Measurements from ENCODE around the gene SPOCK1. TPM values are rescaled to one million over a fixed set of nuclear protein-coding genes. Genes with fewer than 3 reads are reported as not detected.

The SPOCK1 gene
- total RNA-seq, 1 donor from 2014 or later: 28.6 TPM

DNA sequence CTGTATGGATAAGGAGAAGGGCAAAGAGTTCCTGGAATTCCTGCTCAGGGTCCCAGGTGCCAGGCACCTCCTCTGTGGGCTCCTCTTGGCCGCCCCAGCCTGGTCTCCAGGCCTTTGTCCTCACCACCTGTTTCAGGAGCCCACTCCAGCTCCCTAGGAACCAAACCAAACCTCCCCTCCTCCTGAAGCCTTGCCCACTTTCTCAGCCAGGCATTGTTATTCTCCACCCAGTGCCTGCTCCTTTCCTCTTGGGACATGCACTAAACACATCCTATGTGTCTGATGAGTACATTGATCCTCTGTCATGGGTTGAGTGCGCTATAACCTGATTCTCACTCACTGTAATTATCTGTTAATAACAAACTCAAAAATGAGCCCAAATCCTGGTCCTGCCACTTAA is 189.8 kb downstream of the SPOCK1 start:
- Histone ChIP-seq H3K4me1 (peaks cover 14% of the 10 kb centered on the region), H3K9me3 (replicated peaks) (no peaks in the 10 kb centered on the region), H3K36me3 (no peaks in the 10 kb centered on the region), H3K4me3 (no peak overlapping the region), H3K27me3 (ENCODE audit: low read depth) (no peaks in the 10 kb centered on the region), H3K27ac (replicated peaks) (no peak overlapping the region)
- intact Hi-C loops (cut with micrococcal nuclease): no loop called here
- no peak for DNase-seq
- TF ChIP-seq, protein P1, sequence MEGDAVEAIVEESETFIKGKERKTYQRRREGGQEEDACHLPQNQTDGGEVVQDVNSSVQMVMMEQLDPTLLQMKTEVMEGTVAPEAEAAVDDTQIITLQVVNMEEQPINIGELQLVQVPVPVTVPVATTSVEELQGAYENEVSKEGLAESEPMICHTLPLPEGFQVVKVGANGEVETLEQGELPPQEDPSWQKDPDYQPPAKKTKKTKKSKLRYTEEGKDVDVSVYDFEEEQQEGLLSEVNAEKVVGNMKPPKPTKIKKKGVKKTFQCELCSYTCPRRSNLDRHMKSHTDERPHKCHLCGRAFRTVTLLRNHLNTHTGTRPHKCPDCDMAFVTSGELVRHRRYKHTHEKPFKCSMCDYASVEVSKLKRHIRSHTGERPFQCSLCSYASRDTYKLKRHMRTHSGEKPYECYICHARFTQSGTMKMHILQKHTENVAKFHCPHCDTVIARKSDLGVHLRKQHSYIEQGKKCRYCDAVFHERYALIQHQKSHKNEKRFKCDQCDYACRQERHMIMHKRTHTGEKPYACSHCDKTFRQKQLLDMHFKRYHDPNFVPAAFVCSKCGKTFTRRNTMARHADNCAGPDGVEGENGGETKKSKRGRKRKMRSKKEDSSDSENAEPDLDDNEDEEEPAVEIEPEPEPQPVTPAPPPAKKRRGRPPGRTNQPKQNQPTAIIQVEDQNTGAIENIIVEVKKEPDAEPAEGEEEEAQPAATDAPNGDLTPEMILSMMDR (IDR thresholded peaks at IDR 0.05; ENCODE audit: borderline replicate concordance): no peak

DNA sequence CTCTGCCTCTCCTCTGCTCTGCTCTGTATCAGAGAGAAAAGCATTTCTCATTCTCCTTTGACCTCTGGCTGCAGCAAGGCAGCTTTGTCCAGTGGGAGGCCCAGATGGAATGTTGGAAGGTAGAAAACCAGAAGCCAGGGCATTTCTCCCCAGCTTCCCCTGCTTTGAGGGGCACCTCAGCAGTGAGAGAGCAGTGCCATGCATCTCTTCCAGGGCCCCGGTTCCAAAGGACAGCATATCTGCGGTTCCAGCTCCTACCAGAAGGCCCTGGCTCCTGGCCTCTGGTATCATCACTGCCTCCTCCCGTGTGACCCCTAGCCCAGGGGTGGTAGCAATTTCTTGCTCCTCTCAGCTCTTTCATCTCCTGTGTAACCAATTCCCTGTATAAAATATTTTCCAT is 190.8 kb downstream of the SPOCK1 start:
- no peak overlapping the region for H3K27ac ChIP-seq (replicated peaks)
- TF ChIP-seq, protein P1 (IDR thresholded peaks at IDR 0.05; ENCODE audit: borderline replicate concordance): no peak

DNA sequence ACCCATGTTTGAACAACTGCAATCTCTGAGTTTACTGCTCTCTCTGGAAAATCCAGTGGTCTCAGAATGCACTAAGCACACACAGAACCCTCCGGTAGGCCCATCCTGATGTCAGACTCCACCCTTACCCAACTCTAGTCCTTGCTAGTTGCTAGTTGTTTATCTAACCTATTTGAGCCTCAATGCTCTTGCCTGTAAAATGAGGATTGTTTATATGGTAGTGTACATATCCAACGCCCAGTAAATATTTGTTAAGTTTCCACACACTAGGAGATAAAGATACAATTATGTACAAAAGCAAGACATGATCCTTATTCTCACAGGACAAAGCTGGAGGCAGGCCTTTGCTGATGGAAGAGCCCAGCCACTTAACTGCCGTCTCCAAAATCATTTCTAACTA is 192.2 kb downstream of the SPOCK1 start:
- DNase-seq: no peak
- intact Hi-C loops (cut with micrococcal nuclease): no loop called here
- Histone ChIP-seq H3K4me1 (peaks cover 21% of the 10 kb centered on the region), H3K4me3 (no peak overlapping the region), H3K27ac (replicated peaks) (no peak overlapping the region), H3K27me3 (ENCODE audit: low read depth) (no peaks in the 10 kb centered on the region), H3K36me3 (no peaks in the 10 kb centered on the region), H3K9me3 (replicated peaks) (no peaks in the 10 kb centered on the region)
- TF ChIP-seq, protein P1 (IDR thresholded peaks at IDR 0.05; ENCODE audit: borderline replicate concordance): no peak

More for the DNA sequence above, 190.8 kb downstream of the SPOCK1 start:
- DNase-seq: no peak
- Histone ChIP-seq H3K36me3 (no peaks in the 10 kb centered on the region), H3K4me1 (peaks cover 21% of the 10 kb centered on the region), H3K4me3 (no peak overlapping the region), H3K27me3 (ENCODE audit: low read depth) (no peaks in the 10 kb centered on the region), H3K9me3 (replicated peaks) (no peaks in the 10 kb centered on the region)
- intact Hi-C loops (cut with micrococcal nuclease): no loop called here

DNA sequence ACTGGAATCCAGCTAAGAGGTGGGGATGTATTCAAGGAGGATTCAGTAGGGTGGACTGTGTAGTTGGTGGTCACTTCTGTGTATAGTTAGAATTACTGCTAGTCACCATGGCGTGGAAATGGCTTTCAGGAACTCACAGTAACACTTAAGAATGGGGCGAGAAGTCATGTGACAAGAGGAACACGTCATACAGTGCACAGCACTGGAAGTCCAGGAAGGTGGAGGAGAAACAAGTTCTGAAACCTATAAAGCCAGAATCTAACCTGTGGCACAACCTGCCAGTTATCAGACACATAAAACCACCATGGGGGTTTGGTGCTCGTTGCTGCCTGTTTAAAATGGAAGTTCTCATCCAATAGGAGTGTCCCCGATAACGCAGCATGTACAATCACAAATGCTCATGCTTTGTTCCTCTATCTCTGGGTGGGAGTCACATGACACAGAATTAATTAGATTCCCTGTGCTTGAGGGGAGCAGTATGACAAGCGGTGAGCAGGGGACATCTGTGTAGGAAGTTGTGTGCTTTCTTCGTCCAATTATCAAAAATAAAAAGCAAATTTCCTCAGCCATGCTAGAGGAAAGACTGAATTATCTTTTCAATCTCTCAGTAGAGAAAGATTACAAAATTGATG is 193.0 kb downstream of the SPOCK1 start:
- Histone ChIP-seq H3K4me3 (no peak overlapping the region), H3K27ac (replicated peaks) (no peak overlapping the region), H3K36me3 (no peaks in the 10 kb centered on the region), H3K9me3 (replicated peaks) (no peaks in the 10 kb centered on the region), H3K27me3 (ENCODE audit: low read depth) (peaks cover 3% of the 10 kb centered on the region), H3K4me1 (peaks cover 23% of the 10 kb centered on the region)
- TF ChIP-seq, protein P1 (IDR thresholded peaks at IDR 0.05; ENCODE audit: borderline replicate concordance): no peak
- no peak for DNase-seq
- intact Hi-C loops (cut with micrococcal nuclease): no loop called here

DNA sequence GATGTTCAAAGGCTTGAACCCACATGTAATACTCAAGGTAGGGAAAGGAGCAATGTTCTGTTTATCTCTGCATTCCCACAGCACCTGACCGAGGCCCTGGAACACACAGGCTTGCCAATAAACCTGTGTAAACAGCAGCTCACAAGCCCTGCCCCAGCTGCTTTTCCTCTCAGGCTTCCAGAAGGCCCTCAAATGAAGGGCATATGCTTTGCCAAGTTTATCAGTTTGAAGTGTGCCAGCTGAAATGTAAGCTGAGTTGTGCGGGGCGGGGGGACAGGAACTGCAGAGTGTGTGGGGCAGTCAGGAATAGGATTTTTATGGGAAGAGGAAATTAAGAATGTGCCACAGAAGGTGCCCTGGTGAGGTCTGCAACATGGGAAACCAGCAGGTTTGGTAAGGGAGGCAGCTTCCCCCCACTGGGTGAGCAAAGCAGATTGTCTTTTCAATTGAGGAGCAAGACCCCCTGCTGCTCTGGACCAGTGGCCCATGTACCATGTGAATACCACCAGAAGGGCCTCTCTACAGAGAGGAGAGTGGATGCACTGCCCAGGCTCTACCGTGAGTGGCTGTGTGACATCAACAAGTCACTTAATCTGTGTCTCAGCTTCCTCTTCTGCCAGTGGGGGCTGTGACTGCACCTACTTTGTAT is 194.8 kb downstream of the SPOCK1 start:
- intact Hi-C loops (cut with micrococcal nuclease): no loop called here
- peak; percentile 34 for DNase-seq

More for the DNA sequence above, 194.8 kb downstream of the SPOCK1 start:
- H3K27me3 ChIP-seq (ENCODE audit: low read depth): peaks cover 10% of the 10 kb centered on the region
- peaks cover 20% of the 10 kb centered on the region for H3K4me1 ChIP-seq
- no peaks in the 10 kb centered on the region for H3K36me3 ChIP-seq
- TF ChIP-seq, protein P1 (IDR thresholded peaks at IDR 0.05; ENCODE audit: borderline replicate concordance): no peak
- no peak overlapping the region for H3K27ac ChIP-seq (replicated peaks)
- no peak overlapping the region for H3K4me3 ChIP-seq
- no peaks in the 10 kb centered on the region for H3K9me3 ChIP-seq (replicated peaks)

All from left ventricle myocardium inferior (tissue), 1 donor.